Measurements from ENCODE around the gene MACROH2A2.

The MACROH2A2 gene

GRCh38 chr10:70109064-70109729 is 56.6 kb downstream of the MACROH2A2 start:
- Histone ChIP-seq H3K27me3 (ENCODE audit: control insufficient read depth, insufficient read depth, low read length) (no peaks in the 10 kb centered on the region), H3K9me3 (ENCODE audit: control insufficient read depth, insufficient read depth, low read length) (no peaks in the 10 kb centered on the region), H3K4me3 (ENCODE audit: low read depth, low read length) (no peak overlapping the region), H3K9ac (ENCODE audit: low read depth, low read length) (no peak overlapping the region), H3K4me1 (ENCODE audit: control insufficient read depth, insufficient read depth, low read length) (no peaks in the 10 kb centered on the region), H3K36me3 (ENCODE audit: control insufficient read depth, insufficient read depth, low read length) (peaks cover 3% of the 10 kb centered on the region)

- H3K36me3 ChIP-seq (ENCODE audit: control insufficient read depth, insufficient read depth, low read length) = peaks cover 3% of the 10 kb centered on the region
- no peak overlapping the region for H3K4me3 ChIP-seq (ENCODE audit: low read depth, low read length)
- no peak overlapping the region for H3K9ac ChIP-seq (ENCODE audit: low read depth, low read length)
- no peaks in the 10 kb centered on the region for H3K27me3 ChIP-seq (ENCODE audit: control insufficient read depth, insufficient read depth, low read length)
- H3K4me1 ChIP-seq (ENCODE audit: control insufficient read depth, insufficient read depth, low read length) = no peaks in the 10 kb centered on the region
- no peaks in the 10 kb centered on the region for H3K9me3 ChIP-seq (ENCODE audit: control insufficient read depth, insufficient read depth, low read length)
Measured at GRCh38 chr10:70111496-70111895, 58.9 kb downstream of the MACROH2A2 start.

GRCh38 chr10:70112071-70112470 is 59.4 kb downstream of the MACROH2A2 start:
- H3K36me3 ChIP-seq (ENCODE audit: control insufficient read depth, insufficient read depth, low read length) = peaks cover 3% of the 10 kb centered on the region
- H3K4me1 ChIP-seq (ENCODE audit: control insufficient read depth, insufficient read depth, low read length) = no peaks in the 10 kb centered on the region
- H3K9ac ChIP-seq (ENCODE audit: low read depth, low read length) = no peak overlapping the region
- no peaks in the 10 kb centered on the region for H3K9me3 ChIP-seq (ENCODE audit: control insufficient read depth, insufficient read depth, low read length)
- H3K4me3 ChIP-seq (ENCODE audit: low read depth, low read length) = no peak overlapping the region
- no peaks in the 10 kb centered on the region for H3K27me3 ChIP-seq (ENCODE audit: control insufficient read depth, insufficient read depth, low read length)

- Histone ChIP-seq H3K9ac (ENCODE audit: low read depth, low read length) (no peak overlapping the region), H3K27me3 (ENCODE audit: control insufficient read depth, insufficient read depth, low read length) (no peaks in the 10 kb centered on the region)
Measured at GRCh38 chr10:70114902-70115301, 62.3 kb downstream of the MACROH2A2 start.

GRCh38 chr10:70115948-70116682 is 63.5 kb downstream of the MACROH2A2 start:
- Histone ChIP-seq H3K4me3 (ENCODE audit: low read depth, low read length) (no peak overlapping the region), H3K9me3 (ENCODE audit: control insufficient read depth, insufficient read depth, low read length) (no peaks in the 10 kb centered on the region), H3K9ac (ENCODE audit: low read depth, low read length) (no peak overlapping the region), H3K4me1 (ENCODE audit: control insufficient read depth, insufficient read depth, low read length) (no peaks in the 10 kb centered on the region), H3K27me3 (ENCODE audit: control insufficient read depth, insufficient read depth, low read length) (no peaks in the 10 kb centered on the region), H3K36me3 (ENCODE audit: control insufficient read depth, insufficient read depth, low read length) (peaks cover 3% of the 10 kb centered on the region)

More at GRCh38 chr10:70114902-70115301, 62.3 kb downstream of the MACROH2A2 start:
- Histone ChIP-seq H3K36me3 (ENCODE audit: control insufficient read depth, insufficient read depth, low read length) (peaks cover 3% of the 10 kb centered on the region), H3K4me3 (ENCODE audit: low read depth, low read length) (no peak overlapping the region), H3K4me1 (ENCODE audit: control insufficient read depth, insufficient read depth, low read length) (no peaks in the 10 kb centered on the region), H3K9me3 (ENCODE audit: control insufficient read depth, insufficient read depth, low read length) (no peaks in the 10 kb centered on the region)

- Histone ChIP-seq H3K9me3 (ENCODE audit: control insufficient read depth, insufficient read depth, low read length) (no peaks in the 10 kb centered on the region), H3K36me3 (ENCODE audit: control insufficient read depth, insufficient read depth, low read length) (peaks cover 3% of the 10 kb centered on the region), H3K4me3 (ENCODE audit: low read depth, low read length) (no peak overlapping the region), H3K4me1 (ENCODE audit: control insufficient read depth, insufficient read depth, low read length) (no peaks in the 10 kb centered on the region), H3K9ac (ENCODE audit: low read depth, low read length) (no peak overlapping the region), H3K27me3 (ENCODE audit: control insufficient read depth, insufficient read depth, low read length) (no peaks in the 10 kb centered on the region)
Measured at GRCh38 chr10:70117646-70118045, 65.0 kb downstream of the MACROH2A2 start.

GRCh38 chr10:70118196-70118595 is 65.5 kb downstream of the MACROH2A2 start:
- H3K4me3 ChIP-seq (ENCODE audit: low read depth, low read length) = no peak overlapping the region
- no peaks in the 10 kb centered on the region for H3K27me3 ChIP-seq (ENCODE audit: control insufficient read depth, insufficient read depth, low read length)
- H3K36me3 ChIP-seq (ENCODE audit: control insufficient read depth, insufficient read depth, low read length) = peaks cover 3% of the 10 kb centered on the region
- H3K4me1 ChIP-seq (ENCODE audit: control insufficient read depth, insufficient read depth, low read length) = no peaks in the 10 kb centered on the region
- H3K9ac ChIP-seq (ENCODE audit: low read depth, low read length) = no peak overlapping the region
- no peaks in the 10 kb centered on the region for H3K9me3 ChIP-seq (ENCODE audit: control insufficient read depth, insufficient read depth, low read length)

GRCh38 chr10:70119197-70119596 is 66.6 kb downstream of the MACROH2A2 start:
- Histone ChIP-seq H3K36me3 (ENCODE audit: control insufficient read depth, insufficient read depth, low read length) (no peaks in the 10 kb centered on the region), H3K9me3 (ENCODE audit: control insufficient read depth, insufficient read depth, low read length) (no peaks in the 10 kb centered on the region), H3K9ac (ENCODE audit: low read depth, low read length) (no peak overlapping the region), H3K4me3 (ENCODE audit: low read depth, low read length) (no peak overlapping the region), H3K4me1 (ENCODE audit: control insufficient read depth, insufficient read depth, low read length) (no peaks in the 10 kb centered on the region), H3K27me3 (ENCODE audit: control insufficient read depth, insufficient read depth, low read length) (no peaks in the 10 kb centered on the region)

- Histone ChIP-seq H3K4me3 (ENCODE audit: low read depth, low read length) (no peak overlapping the region), H3K9me3 (ENCODE audit: control insufficient read depth, insufficient read depth, low read length) (no peaks in the 10 kb centered on the region), H3K9ac (ENCODE audit: low read depth, low read length) (no peak overlapping the region), H3K4me1 (ENCODE audit: control insufficient read depth, insufficient read depth, low read length) (no peaks in the 10 kb centered on the region), H3K36me3 (ENCODE audit: control insufficient read depth, insufficient read depth, low read length) (no peaks in the 10 kb centered on the region), H3K27me3 (ENCODE audit: control insufficient read depth, insufficient read depth, low read length) (no peaks in the 10 kb centered on the region)
Measured at GRCh38 chr10:70119623-70120022, 67.0 kb downstream of the MACROH2A2 start.

GRCh38 chr10:70120417-70120816 is 67.8 kb downstream of the MACROH2A2 start:
- no peaks in the 10 kb centered on the region for H3K36me3 ChIP-seq (ENCODE audit: control insufficient read depth, insufficient read depth, low read length)
- no peak overlapping the region for H3K4me3 ChIP-seq (ENCODE audit: low read depth, low read length)
- no peak overlapping the region for H3K9ac ChIP-seq (ENCODE audit: low read depth, low read length)
- no peaks in the 10 kb centered on the region for H3K27me3 ChIP-seq (ENCODE audit: control insufficient read depth, insufficient read depth, low read length)
- no peaks in the 10 kb centered on the region for H3K9me3 ChIP-seq (ENCODE audit: control insufficient read depth, insufficient read depth, low read length)
- no peaks in the 10 kb centered on the region for H3K4me1 ChIP-seq (ENCODE audit: control insufficient read depth, insufficient read depth, low read length)

GRCh38 chr10:70121281-70121949 is 68.8 kb downstream of the MACROH2A2 start:
- H3K4me1 ChIP-seq (ENCODE audit: control insufficient read depth, insufficient read depth, low read length) = no peaks in the 10 kb centered on the region
- H3K9me3 ChIP-seq (ENCODE audit: control insufficient read depth, insufficient read depth, low read length) = no peaks in the 10 kb centered on the region
- no peaks in the 10 kb centered on the region for H3K27me3 ChIP-seq (ENCODE audit: control insufficient read depth, insufficient read depth, low read length)
- no peak overlapping the region for H3K4me3 ChIP-seq (ENCODE audit: low read depth, low read length)
- H3K36me3 ChIP-seq (ENCODE audit: control insufficient read depth, insufficient read depth, low read length) = no peaks in the 10 kb centered on the region
- H3K9ac ChIP-seq (ENCODE audit: low read depth, low read length) = no peak overlapping the region

GRCh38 chr10:70122742-70123141 is 70.1 kb downstream of the MACROH2A2 start:
- H3K4me1 ChIP-seq (ENCODE audit: control insufficient read depth, insufficient read depth, low read length) = no peaks in the 10 kb centered on the region
- no peak overlapping the region for H3K9ac ChIP-seq (ENCODE audit: low read depth, low read length)
- H3K27me3 ChIP-seq (ENCODE audit: control insufficient read depth, insufficient read depth, low read length) = no peaks in the 10 kb centered on the region
- no peaks in the 10 kb centered on the region for H3K36me3 ChIP-seq (ENCODE audit: control insufficient read depth, insufficient read depth, low read length)
- no peaks in the 10 kb centered on the region for H3K9me3 ChIP-seq (ENCODE audit: control insufficient read depth, insufficient read depth, low read length)
- no peak overlapping the region for H3K4me3 ChIP-seq (ENCODE audit: low read depth, low read length)

Measured in iPS-15b (cell line).